GM19240 (cell line): Measurements from ENCODE around the gene AOC3.

Experiments
- DNase-seq: peaks from one replicate; pipeline ENCODE4 v3.0.0; 2011; ENCODE audit warnings: low spot score; ENCODE audit not compliant: insufficient read length

AOC3 gene, protein sequence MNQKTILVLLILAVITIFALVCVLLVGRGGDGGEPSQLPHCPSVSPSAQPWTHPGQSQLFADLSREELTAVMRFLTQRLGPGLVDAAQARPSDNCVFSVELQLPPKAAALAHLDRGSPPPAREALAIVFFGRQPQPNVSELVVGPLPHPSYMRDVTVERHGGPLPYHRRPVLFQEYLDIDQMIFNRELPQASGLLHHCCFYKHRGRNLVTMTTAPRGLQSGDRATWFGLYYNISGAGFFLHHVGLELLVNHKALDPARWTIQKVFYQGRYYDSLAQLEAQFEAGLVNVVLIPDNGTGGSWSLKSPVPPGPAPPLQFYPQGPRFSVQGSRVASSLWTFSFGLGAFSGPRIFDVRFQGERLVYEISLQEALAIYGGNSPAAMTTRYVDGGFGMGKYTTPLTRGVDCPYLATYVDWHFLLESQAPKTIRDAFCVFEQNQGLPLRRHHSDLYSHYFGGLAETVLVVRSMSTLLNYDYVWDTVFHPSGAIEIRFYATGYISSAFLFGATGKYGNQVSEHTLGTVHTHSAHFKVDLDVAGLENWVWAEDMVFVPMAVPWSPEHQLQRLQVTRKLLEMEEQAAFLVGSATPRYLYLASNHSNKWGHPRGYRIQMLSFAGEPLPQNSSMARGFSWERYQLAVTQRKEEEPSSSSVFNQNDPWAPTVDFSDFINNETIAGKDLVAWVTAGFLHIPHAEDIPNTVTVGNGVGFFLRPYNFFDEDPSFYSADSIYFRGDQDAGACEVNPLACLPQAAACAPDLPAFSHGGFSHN

DNA sequence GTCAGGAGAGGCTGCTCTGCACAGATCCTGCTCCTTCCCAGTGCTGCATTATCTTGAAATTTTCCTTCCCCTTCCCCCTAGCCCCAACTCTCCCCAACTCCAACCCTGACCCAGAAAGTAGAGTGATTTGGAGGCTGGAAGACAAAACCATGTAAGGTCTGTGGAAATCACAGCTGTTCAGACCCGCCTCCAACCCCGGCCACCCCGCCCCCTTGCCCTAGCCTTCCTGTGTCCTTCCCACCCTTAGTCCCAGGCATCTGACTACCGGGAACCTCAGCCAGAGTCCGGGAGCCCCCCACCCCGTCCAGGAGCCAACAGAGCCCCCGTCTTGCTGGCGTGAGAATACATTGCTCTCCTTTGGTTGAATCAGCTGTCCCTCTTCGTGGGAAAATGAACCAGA is at the start of gene AOC3:
Gene AOC3, plus strand, starts transcription at position 246 of the 400 bp plus-strand sequence. Its CDS starts 145 bp downstream, at position 391.
- no peak for DNase-seq

DNA sequence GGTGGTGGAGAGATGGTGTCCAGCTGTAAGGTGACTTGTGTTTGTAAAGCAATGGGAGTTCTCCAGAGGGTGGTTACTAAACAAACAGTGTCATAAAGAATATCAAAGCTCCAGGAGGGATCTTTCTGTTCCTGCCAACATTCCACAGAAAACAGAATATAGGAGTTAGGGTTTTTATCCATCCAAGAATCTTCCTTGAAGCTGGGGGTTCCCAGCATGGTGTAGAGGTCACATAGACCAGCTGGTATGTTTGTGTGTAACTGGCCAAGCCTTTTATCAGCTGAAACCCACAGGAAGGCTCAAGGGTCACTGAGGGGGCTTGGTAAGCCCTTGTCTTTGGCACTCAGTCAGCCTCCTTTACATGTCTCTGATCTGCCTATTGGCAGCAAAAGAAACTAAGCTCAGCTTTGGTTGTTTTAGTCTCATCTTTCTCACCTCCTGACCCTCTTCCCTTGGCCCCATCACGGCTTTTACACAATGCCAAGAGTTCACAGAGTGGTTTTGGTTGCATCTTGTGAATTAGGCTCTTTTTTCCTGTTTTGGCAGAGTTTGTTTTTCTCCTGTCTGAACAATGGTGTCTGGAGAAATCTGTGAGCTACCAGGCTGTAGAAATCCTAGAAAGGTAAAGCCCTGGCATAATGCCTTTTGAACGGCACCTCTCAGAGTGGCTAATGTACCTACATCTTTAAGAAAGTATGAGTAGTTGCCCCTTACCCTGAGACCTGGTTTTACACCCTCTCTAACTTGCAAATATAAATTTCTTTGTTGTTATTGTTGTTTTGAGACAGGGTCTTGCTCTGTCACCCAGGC is 47.7 kb upstream of the AOC3 start:
- no peak for DNase-seq

DNA sequence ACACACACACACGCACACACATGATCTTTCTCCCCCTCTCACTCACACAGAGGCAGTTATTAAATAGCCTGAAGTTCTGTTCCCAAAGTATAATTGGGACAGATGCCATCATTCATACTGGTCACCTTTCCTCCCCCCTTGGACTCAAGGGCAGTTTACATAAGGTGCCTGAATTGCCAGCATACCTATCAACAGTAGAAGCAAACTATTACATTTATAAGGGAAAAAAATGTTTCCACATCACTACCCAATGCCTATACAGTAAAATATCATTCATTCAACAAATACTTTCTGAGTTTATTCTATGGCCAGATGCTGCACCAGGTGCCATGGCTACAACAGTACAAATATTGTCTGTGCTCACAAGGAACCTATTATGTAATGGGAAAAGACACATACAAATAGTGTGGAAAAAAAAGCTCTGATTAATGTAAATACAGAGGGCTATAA is 46.1 kb upstream of the AOC3 start:
- no peak for DNase-seq

DNA sequence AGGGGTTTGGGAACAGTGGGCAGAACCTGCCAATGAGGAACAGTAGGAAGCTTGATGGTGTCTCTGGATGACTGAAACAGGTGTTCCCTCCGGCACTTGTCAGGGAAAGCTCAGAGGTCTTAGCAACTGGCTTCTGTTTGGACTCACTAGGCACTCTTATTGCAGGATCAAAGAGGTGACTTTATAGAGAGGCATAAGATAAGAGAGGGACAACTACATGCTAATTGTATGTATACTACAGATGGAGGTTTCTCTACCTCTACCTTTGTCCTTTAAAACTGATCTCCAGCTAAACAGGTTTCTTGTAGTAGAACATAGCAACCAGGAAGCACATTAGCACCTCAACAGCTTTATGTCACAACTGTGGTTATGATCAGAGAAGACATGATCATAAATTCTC is 44.8 kb upstream of the AOC3 start:
- no peak for DNase-seq

DNA sequence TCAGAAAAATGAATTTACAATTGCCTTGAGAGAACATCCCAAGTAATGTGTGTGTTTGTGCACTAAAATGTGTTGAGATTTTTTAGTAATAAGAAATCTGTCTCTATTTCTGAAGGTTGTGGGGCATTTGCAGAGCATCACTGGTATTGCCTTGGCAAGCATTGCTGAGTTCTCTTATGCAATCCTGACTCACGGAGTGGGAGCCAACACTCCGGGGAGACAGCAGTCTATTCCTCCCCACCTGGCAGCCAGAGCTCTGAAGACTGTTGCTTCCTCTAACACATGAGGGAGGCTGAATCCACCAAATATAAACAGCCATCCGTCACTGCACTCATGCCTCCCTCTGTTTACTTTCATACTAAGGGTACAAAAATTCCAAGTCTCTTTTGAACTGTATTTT is 41.7 kb upstream of the AOC3 start:
- DNase-seq = no peak

DNA sequence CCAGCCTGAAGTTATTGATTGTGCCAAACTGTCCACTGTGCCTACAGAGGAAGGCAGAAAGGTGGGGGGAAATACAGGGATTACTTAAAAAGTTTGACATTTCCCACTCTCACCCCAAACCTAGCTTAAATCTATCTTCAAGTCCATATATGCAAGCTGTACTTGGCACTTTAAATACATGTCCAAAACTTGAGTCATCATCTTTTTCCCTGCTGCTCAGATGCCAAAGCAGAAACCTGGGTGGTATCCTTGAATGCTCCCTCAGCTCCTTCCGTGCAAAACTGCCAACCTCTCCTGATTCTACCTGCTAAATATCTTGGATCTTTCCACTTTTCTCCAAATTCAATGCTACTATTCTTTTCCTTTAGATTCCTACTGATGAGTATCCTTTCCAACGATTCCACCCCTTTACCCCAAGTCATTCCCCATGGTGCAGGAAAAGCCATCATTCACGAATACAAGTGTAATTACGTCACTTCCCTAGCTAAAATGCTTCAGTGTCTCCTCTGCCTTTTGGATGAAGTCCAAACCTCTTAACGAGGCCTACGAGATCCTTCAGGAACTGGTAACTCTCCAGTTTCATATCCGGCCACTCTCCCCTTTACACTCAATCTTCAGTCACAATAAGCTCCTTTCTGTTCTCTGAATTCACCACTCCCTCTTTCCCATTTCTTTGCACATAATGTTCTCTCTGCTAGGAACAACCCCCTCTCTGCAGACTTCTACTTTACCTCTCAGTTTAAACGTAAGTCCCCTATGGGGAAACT is 36.2 kb upstream of the AOC3 start:
- no peak for DNase-seq

DNA sequence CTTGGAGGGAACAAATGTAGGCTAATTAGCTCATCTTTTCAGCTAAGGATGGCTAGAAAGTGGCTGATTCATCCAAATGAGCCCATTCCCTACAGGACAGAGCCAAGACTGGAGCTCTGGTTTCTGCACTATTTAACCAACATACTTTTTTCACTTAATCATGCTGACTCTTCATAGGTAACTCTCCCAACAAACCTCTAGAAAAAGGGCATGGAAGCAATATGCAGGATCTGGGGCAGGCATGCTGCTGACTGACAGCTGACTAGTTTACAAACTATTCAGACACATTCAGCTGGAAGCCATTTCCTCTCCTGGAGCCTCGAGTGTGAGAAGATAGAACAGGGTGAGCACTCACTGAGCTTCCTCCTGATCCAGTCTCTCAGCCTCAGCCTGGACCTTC is 33.1 kb upstream of the AOC3 start:
- DNase-seq = no peak

DNA sequence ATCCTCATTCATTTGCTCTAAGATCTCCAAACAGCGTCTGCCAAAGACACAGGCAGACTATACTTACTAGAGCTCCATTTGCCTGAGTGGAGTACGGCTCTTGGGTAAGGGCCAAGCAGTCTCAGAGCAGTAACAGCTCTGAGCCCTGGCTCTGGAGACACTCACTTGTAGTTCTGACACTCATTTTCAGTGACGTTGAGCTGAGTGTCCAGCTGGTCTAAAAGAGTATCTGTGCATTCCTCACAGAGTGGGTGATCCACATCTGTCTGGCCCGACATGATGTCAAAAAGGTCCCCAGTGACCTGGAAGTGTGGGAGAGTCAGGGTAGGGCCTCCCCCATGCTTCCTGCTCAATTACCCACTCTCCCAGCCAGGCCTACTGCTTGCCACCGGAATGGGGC is 32.6 kb upstream of the AOC3 start:
- no peak for DNase-seq

DNA sequence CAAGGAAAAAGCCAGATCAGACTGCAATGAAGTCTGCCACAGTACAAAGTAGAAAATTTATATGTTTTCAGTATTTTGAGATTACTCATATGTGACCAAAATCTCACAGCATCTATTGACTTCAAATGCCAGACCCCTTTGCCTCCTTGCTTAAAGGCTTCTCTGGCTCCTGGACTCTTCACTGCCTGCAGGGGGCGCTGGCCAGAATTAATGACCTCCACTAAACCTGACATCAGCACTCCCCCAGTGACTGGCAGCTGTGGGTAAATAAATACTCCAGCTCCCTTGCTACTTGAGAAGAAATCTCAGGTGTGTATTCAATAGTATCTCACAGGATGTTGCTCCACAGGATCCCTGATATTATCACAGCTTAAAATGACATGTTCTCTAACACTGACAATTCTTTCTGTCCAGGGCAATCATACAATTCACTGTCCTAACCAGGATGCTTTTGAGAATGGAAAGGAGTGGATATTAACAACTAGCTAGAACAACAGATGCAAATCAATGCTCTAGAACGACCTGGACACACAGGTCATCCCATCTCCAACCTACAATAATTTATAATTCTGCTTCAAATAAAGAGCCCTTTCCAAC is 31.0 kb upstream of the AOC3 start:
- DNase-seq = peak; percentile 45

DNA sequence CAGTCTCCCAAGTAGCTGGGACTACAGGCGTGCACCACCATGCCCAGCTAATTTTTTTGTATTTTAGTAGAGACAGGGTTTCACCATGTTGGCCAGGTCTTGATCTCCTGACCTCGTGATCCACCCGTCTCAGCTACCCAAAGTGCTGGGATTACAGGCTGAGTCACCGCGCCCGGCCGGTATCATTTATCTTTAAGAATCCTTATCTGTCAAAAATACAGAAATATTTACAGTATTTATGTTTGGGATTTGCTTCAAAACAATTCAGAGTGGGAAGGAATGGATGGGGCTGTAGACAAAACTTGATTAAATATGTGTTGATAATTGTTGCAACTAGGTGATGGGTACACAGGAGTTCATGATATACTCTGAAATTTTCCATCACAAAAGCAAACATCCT is 29.8 kb upstream of the AOC3 start:
- no peak for DNase-seq

DNA sequence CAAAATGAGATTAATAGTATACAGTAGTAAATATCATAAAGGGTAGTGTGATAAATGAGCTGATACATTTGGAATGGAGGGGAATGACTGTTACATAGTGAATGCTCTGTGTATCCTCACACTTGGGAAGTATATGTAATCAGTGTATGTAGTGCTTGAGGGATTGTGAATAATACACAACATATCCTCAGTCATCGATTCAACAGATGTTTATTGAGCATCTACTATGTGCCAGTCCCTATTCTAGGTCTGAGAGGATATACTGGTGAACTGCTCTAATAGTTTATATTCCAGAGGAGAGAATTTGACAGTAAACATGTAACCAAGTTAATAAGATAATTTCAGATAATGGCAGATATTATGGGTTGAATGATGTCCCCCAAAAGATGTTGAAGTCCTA is 23.5 kb upstream of the AOC3 start:
- no peak for DNase-seq

DNA sequence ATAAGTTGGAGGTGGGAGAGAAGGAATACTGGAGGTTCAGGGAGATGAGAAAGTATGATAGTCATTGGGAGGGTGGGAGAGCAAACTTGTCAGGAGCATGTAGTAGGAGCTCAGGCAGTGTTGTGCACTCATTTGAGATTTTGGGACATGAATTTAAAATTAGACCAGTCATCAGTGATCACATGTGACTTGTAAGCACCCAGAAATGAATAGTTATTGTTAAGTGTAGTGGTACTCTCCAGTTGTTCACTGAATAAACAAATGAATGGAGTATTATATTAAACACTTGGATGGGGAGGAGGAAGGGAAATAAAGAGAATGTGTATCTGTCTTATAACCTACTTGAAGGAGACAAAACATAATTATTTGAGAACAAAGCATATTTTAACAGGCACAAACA is 20.0 kb upstream of the AOC3 start:
- DNase-seq = no peak

DNA sequence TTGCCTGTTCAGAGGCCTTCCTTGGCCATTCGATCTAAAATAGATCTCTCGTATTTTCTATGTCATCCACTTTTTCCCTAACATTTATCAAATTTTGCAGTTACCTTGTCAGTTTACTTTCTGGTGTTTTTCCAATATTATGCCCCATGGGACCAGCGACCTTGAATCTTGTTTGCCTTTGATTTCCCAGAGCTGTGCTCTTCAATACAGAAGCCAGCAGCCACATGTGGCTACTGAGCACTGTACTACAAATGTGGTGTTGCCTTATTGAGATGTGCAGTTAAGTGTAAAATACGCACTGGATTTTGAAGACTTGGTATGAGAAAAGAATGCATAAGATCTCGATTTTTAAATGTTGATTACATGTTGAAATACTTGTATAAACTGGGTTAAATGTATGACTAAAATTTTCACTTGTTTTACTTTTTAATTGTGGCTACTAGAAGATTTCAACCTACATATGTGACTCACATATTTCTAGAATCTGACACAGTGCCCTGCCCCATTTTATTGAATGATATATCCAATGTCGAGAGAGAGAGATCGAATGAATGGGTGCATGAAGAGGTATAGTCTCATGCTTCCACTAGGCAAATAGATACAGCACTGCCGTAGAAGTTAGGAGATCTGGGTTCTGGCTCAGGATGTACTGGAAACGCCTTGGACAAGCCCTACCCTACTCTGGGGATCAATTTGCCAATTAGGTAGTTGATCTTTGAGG is 18.6 kb upstream of the AOC3 start:
- DNase-seq = no peak

DNA sequence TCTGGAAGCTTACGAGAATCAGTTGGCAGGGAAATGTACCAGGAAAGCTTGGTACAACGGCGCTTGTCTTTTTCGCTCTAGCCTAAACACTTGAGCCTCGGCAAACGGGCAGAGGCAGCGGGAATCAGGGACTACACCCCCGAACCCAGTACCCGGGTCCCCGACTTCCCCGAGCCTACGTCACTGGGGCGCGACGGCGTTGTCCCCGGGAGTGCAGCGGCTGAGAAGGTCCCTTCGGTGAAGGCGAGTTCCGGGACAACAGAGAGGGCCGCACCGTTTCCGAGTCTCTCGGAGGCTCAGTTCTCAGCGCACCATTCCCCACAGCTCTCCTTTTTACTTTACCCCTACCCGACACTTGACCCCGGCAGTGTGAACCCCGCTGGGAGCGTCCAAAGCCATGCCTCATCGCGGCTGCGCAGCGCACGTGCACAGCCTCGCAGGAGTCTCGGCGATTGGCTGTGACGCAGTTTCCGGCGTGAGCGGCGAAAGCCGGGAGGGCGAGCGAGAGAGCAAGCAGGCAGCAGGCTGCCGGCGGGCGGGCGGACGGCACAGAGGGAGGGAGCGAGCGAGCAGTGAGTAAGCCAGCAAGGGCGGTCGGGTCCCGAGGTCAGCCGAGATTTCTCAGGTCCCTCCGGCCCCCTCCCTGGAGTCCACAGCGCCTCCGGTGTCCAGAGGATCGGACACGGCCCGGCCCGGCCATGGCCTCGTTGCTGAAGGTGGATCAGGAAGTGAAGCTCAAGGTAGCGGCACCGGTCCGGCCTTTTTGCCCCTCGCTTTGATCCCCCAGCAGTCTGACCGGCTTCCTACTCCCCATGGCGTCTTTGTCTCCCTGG is 17.8 kb upstream of the AOC3 start, which contains the start of gene PSME3:
Gene PSME3, plus strand, starts transcription at position 464 of the 833 bp plus-strand sequence. Its CDS starts 235 bp downstream, at position 699.
- DNase-seq = peak; percentile 89

DNA sequence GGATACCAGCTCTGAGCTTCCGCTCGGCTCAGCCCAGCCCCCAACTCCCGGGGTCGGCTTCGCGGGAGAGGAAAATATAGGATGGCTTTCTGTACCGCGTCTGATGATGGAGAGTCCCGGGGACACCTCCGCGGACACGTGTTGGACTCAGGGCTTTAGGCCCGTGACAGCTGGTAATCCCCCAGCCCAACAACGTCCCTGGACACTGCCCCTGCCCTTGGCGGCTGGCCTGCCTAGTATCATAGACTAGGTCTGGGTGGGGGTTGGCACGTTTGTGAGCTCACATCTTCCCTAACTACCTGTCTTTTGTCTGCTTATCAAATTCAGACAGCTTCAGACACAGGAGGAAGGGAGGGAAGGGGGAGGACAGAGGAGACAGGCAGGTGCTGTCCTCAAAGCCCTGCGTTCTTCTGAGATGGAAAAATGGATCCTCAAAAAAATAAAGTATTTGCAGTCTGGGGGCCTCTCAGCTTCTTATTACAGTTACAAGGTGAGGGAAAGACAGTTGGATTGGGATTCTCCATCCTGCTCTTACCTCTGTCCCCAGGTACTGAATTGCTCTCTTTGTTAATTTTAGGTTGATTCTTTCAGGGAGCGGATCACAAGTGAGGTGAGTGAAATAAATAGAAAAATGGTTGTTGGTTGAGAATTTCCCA is 17.1 kb upstream of the AOC3 start:
- no peak for DNase-seq

DNA sequence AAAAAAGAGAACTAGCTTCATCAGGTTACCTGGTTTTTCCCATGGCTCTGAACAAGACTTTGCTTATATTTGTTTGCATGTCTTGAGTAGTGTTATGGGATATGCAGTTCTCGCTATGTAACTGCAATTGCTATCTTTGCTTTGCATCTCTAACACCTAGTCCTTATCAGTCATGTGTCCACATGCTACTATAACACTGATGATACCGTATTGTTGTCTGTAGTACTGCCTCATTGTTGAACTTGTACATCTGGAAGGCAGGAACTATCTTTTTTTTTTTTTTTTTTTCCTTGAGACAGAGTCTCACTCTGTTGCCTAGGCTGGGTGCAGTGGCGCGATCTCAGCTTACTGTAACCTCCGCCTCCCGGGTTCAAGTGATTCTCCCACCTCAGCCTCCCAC is 15.3 kb upstream of the AOC3 start:
- no peak for DNase-seq

DNA sequence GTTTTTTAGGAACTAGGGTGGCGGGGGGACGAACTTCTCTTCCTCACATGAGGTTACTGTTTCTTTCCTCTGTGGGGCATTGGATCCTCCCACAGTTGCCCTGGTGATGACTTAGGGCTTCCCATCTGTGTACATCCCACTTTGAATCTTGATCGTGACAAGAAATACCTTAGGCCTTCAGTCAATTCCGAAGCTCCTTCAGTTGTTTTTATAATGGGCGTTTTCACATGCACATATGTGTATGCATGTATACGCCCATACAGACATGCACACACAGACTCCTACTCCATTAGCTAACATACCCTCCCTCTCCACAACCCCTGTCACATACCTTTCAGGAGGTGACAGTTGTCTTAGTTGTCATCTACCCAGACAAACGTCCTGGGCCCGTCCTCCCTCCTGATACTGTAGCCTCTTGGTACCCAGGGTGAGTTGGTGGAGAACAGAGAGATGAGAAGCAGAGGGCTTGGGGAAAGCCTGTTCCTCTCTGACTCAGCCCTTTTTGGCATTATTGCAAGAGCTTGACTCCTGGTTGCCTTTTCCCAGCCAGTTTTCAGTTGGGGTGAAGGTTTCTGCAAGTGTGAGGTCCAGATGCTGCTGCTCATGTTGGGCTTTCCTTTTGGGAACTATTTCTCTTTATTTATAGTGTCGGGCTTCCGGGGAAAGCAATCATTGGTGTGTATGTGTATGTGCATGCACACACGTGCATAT is 8.9 kb upstream of the AOC3 start:
- no peak for DNase-seq
